COR-L47 (cell line): ENCODE results near the gene SPI1.
"Not testable (repeated sequence)": the region's sequence is repeated elsewhere in the genome, so short reads cannot be mapped to it uniquely, and the experiment has no call there.

Experiments
- DNase-seq: peaks from one replicate; lab custom pipeline; 2025; lab: John Stamatoyannopoulos, UW

Gene SPI1

GRCh38 chr11:47324520-47324919 is 53.8 kb downstream of the SPI1 start:
- no peak for DNase-seq

DNA sequence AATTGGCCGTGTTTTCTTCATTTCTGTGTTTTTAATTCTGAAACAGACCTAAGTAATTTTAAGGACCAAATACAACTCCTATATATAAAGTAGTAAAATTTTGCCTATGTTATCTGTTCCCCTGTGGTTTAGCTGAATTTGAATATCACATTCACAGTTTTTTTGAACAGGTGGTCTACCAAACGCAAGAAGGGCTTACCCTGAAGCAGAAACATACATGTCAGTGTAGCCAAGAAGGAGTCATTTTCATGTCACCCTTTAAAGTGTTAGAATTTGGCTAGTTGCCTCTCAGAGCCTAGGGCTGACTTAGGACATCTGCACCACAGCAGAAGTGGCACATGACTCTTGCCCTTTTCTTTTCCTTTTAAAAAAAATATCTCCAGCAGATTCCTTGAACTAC is 60.2 kb downstream of the SPI1 start:
- DNase-seq, result no peak

GRCh38 chr11:47317064-47317828 is 61.1 kb downstream of the SPI1 start:
- DNase-seq, result no peak

DNA sequence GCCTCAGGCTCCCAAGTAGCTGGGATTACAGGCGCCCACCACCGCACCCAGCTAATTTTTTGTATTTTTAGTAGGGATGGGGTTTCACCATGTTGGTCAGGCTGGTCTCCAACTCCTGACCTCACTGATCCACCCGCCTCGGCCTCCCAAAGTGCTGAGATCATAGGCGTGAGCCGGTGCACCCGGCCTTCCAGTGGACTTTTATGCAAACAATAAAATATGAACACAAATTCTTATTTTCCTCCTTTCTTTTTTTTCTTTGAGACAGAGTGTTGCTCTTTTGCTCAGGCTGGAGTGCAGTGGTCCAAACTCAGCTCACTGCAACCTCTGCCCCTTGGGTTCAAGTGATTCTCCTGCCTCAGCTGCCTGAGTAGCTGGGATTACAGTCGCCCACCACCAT is 61.8 kb downstream of the SPI1 start:
- not testable (repeated sequence) for DNase-seq

- DNase-seq, result no peak
Observed at GRCh38 chr11:47314992-47315391, 63.4 kb downstream of the SPI1 start.

- no peak for DNase-seq
Observed at GRCh38 chr11:47308050-47308823, 70.1 kb downstream of the SPI1 start.

- no peak for DNase-seq
Observed at GRCh38 chr11:47306484-47306844, 71.9 kb downstream of the SPI1 start.

DNA sequence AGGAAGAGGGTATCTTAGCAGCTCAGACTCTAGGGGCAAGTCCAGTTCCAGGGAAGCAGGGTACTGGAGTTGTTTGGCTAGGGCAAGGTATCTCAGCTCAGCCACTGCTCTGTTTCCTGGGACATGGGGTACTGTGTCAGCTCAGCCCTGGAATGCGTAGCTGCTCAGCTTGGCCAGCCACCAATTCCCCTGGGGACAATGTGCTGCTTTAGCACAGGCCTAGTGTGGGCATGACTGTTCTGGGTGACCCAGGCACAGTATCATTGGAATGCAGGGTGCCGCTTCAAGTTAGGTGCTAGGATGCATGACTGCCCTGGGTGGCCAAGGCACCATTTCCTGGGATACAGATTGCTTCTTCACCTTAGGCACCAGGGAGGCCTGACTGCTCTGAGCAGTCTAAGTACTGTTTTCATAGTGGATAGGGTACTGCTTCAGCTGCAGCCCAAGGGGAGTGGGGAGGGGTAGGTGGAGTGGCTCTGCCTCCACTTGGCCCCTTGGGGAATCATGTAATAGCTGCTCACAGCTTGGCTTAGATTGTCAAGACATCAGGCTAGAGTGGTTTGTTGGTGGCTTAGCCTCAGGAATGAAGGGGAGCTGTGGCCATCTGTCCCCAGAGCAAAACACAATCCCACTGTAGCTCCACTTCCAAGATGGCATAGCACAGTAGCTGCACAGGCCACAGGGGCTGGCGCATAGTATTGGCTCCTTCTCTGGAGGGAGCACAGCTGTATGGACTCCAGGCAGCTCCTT is 72.4 kb downstream of the SPI1 start:
- DNase-seq, result no peak
